Right renal cortex interstitium (tissue), 3 donors: ENCODE results near the gene OR2AJ1. TPM values are rescaled to one million over a fixed set of nuclear protein-coding genes. Genes with fewer than 3 reads are reported as not detected.

Source experiments
- DNase-seq, 3 donors: peaks; one replicate each; pipeline ENCODE4 v3.0.0-alpha.2; 2013; ENCODE audit warnings: low read depth in 3 of 3, low spot score in 2 of 3
- polyA plus RNA-seq, 3 donors: library from polyadenylated mRNA; unstranded; fragments of 120-200 nt; gene quantifications; one replicate each; pipeline ENCODE4 v1.2.1, GENCODE V29; 2013; ENCODE audit not compliant: insufficient read length in 3 of 3

Gene OR2AJ1
- polyA plus RNA-seq, 3 donors: not detected

DNA sequence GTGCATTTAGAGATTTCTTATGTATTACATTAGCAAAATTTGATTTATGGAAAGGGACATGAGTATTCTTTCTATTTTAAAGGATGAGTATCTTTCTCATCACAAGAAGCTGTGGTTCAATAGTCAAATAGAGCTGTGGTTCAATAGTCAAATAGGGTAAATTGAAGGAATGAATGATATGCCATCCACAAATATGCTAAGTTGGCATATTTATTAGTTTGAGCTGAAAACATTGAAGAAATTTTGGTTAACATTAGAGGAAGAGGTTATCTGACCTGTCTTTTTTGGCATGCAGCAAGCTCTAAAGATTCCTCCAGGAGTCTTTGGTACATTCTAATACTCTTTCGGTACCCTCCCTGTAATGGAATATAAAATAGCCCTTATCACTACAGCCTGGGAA, 28.7 kb downstream of the OR2AJ1 start:
- no peak for DNase-seq

DNA sequence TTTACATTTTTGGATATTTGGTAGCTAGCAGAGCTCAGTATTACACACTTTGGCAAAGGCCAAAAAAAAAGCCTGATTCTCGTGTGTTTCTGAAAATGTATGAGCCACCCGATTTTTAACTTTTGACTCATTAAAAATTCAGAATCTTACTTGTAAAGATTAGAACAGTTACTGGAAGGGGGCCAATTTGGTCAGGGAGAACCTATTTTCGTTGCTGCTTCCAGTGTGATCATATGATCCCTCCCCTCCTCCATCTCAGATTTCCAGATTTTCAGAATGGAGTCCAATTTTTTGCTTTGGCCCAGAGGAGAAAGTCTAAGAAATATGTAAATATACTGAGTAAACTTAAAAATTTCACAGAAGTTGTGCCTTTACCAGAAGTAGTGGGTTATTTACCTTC, 37.1 kb downstream of the OR2AJ1 start:
- DNase-seq: no peak

DNA sequence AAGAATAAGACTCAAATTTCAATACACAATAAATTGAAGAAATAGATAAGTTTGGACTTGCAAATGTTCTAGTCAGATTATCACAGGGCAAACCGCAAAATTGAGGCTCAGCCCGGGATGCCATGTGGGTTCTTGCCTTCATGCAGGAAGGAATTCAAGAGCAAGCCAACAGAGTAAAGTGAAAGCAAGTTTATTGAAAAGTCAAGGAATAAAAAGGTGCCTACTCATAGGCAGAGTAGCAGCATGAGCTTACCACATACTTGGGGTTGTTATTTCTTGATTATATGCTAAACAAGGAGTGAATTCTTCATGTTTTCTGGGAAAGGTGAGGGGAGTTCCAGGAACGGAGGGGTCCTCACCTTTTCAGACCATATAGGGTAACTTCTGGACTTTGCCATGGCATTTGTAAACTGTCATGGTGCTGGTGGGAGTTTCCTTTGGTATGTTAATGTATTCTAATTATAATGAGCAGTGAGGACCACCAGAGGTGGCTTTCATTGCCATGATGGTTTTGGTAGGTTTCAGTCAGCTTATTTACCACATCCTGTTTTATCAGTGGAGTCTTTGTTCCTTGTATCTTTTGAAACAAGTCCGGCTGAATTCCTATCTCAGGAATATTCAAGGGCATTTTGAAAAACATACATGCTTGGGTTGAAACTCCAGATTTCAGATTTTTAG, 38.4 kb downstream of the OR2AJ1 start:
- no peak for DNase-seq

DNA sequence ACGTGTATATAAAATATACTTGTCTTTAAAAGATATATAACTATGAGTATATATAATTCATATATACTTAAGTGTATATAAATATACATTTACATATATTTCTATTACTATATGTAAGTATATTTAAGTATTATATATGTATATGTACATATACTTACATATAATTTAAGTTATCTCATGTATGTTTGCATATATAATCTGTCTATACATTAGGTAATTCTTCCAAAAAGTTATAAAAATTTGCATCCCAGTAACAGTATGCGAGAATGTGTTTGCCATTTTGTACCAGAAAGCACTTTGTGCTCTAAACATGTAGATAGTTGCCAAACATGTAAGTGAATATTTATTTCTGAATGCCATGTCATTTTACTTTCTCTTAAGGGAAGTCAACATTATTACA, 40.2 kb downstream of the OR2AJ1 start, which contains the start of gene OR2AK2:
Gene OR2AK2 (plus strand): TSS at position 301 of the 400 bp plus-strand sequence. CDS start 144 bp downstream, outside the sequence.
- no peak for DNase-seq

DNA sequence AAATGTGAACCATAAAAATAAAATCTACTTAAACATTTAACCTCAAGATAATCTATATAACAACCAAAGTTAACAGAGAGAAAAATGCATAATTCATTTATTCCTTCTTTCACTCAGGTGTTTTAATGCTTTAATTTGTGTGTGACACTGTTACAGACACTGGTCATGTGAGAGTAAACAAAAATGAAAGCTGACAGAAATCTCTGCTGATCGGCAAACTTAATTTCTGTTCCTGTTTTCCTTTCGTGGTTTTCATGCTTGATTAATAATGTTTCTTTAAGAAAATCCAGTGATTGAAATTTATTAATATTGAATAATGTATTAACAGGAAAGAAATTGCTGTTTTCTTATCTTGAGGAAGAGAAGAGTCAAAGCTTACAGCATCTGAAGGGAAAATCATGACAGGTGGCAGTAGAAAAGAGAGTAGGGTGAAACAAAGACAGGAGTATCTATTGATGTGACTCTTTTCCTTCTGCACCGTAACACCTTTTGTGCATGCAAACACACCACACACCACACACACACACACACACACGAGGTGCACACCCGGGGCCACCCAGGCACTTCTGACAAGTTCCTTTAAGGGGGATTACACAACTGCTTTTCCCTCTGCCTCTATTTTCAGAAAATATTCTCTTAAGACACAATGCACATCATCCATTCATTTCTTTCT, 42.0 kb downstream of the OR2AJ1 start:
- no peak for DNase-seq

Other genes with a start within 250 kb of the OR2AJ1 start
- not detected for gene OR13G1, start 245.2 kb upstream of the OR2AJ1 start, polyA plus RNA-seq
- gene OR6F1, start 208.2 kb upstream of the OR2AJ1 start, polyA plus RNA-seq: not detected
- gene OR14K1, start 186.3 kb upstream of the OR2AJ1 start, polyA plus RNA-seq: not detected
- gene OR14A2, start 176.7 kb upstream of the OR2AJ1 start, polyA plus RNA-seq: not detected
- under 1 TPM in 1 of 3 donors, not detected in 2; 0.12 TPM for gene OR1C1, start 164.3 kb upstream of the OR2AJ1 start, polyA plus RNA-seq
- gene OR14A16, start 100.8 kb upstream of the OR2AJ1 start, polyA plus RNA-seq: not detected
- gene OR11L1, start 83.0 kb upstream of the OR2AJ1 start, polyA plus RNA-seq: not detected
- 1 to 10 TPM; 1.2 to 1.6 (median 1.5) TPM for gene TRIM58, start 67.7 kb upstream of the OR2AJ1 start, polyA plus RNA-seq
- gene OR2W3, start 29.3 kb upstream of the OR2AJ1 start, polyA plus RNA-seq: under 1 TPM in 2 of 3 donors, not detected in 1; 0.47 to 0.50 TPM
- gene OR2T8, start 4.6 kb upstream of the OR2AJ1 start, polyA plus RNA-seq: not detected
- not detected for gene OR2L8, start 24.0 kb downstream of the OR2AJ1 start, polyA plus RNA-seq
- not detected for gene OR2AK2, start 40.3 kb downstream of the OR2AJ1 start, polyA plus RNA-seq
- not detected for gene OR2L5, start 88.8 kb downstream of the OR2AJ1 start, polyA plus RNA-seq
- gene OR2L2, start 105.2 kb downstream of the OR2AJ1 start, polyA plus RNA-seq: under 1 TPM; 0.07 to 0.12 (median 0.10) TPM
- not detected for gene OR2L3, start 121.9 kb downstream of the OR2AJ1 start, polyA plus RNA-seq
- gene OR2L13, start 170.3 kb downstream of the OR2AJ1 start, polyA plus RNA-seq: under 1 TPM in 2 of 3 donors, not detected in 1; 0.07 to 0.08 TPM
- gene OR2M5, start 220.3 kb downstream of the OR2AJ1 start, polyA plus RNA-seq: not detected
- gene OR2M2, start 249.9 kb downstream of the OR2AJ1 start, polyA plus RNA-seq: not detected